Stimulated activated CD4-positive, alpha-beta T cell treated with anti-CD3 and anti-CD28 coated beads, Interleukin-15, amount 100 ng/mL, for 48 hours (primary cell): ENCODE results near the gene SPI1.

Experiments
- DNase-seq, 2 donors: peaks; one replicate each; pipeline ENCODE4 v3.0.0-alpha.2; 2020; ENCODE audit warnings: low read depth in 2 of 2

The SPI1 gene

DNA sequence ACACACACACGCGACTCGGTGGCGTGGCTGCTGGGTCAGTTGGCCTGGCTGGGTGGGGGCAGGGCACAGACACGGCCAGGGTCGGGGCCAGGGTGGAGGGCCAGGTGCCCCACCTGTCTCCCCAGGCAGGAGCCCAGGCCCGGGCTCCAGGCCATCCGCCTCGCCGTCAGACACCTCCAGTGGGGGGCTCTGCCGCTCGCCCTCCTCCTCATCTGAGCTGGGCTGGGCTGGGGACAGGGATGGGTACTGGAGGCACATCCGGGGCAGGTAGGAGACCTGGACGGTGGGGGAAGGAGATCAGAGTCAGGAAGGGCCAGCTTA lies 19.7 kb downstream of the SPI1 start:
- DNase-seq: no peak

DNA sequence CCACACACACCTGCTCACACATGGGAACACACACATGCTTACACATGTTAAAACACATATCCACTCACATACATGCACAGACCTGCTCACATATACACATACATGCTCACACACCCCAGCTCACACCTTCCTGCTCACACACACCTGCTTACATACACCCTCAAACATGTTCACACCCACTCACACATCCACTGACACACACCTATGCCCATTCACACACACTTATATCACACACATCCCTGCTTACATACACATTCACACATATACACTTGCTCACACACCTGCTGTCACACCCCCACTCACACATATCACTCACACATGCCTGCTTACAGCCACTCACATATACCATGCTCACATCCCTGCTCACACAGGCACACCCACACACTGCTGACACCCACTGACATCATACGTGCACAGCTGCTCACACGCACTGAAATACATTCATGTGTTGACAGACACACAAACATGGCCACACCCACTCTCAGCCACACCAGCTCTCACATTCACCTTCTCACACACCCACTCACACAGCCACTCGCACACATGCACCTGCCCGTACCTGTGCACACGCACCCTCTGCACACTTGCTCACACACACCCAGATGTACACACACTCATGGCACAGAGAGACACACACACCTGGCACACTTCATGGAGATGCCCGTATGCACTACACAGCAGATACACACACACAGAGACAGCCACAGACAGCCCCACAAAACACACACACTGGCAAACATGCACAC lies 20.2 kb downstream of the SPI1 start:
- no peak for DNase-seq

DNA sequence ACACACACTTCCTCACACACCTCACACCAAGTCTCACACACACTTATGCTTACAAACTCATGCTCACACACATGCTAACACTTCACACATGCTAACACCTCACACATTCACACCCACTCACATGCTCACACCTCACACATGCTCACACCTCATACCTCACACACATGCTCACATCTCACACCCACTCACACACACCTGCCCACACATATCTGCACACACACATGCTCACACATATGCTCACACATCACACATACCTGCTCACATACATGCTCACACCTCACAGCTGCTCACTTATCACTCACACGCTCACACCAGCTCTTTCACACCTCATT lies 21.4 kb downstream of the SPI1 start:
- DNase-seq: no peak

DNA sequence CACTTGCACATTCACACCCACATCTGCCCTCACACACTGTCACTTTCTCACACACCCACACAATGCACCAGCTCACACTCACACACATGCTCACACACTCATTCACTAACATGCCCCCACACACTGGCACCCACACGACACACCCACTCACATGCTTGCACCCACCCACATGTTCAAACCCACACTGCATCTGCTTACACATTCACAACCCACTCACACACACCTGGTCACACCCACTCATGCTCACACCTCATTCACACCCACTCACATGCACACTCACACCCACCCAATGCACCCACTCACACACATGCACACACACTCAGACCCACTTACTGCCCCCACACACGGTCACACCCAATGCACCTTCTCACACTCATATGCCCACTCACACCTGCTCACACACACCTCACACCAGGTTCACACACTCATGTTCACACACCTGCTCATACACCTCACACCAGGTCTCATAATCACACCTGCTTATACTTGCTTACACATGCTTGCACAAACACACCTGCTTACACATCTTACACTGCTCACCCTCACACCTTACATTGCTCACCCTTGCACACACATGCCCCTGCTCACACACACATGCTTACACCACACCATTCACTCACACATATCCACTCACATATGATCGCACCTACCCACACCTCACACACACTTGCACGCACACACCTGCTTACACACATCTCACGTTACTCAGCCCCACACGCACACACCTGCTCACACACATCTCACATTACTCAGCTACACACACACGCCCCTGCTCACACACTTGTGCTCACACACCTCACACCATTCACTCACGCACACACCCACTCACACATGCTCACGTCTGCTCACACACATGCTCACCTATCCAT lies 22.0 kb downstream of the SPI1 start:
- no peak for DNase-seq

DNA sequence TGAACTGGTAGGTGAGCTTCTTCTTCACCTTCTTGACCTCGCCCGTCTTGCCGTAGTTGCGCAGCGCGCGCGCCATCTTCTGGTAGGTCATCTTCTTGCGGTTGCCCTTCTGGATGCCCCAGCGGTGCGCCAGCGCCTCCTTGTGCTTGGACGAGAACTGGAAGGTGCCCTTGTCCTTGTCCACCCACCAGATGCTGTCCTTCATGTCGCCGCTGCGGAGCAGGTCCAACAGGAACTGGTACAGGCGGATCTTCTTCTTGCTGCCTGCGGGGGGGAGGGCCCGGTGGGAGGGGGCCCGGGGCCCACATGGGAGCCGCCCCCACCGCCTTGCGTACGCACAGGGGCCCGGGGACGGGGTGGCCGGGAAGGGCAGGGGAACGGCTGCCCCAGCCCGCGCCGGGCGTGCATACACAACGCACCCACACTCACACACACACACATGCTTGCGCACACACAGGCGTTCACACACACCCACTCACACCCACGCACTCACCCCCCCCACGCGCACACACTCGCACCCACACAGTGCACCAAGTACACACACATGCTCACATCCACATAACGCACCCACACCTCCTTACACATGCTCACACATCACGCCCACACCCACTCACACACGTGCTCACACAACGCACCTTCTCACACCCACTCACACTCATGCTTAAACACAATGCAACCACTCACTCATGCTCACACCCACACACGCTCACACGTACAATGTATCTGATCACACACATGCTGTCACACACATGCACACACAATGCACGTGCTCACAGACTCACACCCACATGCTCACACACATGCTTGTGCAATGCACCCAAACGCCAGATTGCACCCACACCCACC lies 22.8 kb downstream of the SPI1 start:
- DNase-seq: peak; percentile 28 to 38

DNA sequence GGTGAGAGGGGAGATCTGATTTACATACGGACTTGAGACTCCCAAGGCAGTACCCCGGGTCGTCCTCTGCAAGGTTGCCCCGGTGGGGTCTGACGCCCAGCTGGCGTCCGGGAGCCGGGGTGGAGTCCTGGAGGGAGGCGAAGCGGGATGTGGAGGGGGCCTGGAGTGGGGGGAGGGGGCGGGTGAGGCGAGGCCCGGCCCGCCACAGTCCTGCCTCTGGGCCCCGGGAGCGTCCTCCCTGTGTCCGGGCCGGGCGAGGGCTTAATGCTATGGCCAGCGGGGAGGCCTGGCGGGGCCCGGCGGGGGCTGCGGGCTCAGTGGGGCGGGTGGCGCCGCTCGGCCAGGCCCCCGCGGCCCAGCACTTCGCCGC lies 23.4 kb downstream of the SPI1 start:
- DNase-seq: no peak

DNA sequence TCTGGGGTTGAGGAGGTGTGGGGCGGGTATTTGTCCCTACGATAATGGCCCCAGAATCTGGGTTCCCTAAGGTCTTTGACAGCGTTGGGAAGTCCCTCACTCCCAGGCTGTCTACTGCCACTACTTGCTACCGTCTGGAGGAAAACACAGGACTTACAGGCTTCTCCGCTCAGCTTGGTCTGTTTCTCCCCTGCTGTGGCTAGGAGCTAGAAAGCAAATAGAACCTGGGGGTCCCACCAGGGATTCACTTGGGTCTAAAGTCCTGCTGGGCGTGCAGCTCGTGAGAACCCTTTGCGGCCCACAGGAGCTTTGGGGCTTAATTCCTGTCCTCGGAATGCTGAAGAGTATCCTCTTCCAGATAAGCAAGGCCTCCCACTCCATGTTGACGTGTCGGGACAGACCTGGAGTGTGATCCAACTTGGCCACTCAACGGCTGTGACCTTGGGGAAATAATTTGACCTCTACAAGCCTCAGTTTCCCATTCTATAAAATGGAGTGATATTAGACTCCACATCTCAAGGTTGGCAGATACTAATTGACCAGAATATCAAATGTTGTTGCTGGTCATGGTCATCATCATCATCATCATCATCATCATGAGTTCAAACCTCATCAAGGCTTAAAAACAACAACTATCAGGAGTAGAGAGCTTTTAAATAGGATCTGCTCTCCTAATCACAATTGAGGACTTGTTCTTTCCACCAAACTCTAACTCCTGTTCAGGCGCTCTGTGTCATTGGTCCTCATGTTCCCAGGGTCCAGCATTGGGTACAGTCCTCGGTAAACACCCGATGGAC lies 24.2 kb downstream of the SPI1 start:
- DNase-seq: no peak

DNA sequence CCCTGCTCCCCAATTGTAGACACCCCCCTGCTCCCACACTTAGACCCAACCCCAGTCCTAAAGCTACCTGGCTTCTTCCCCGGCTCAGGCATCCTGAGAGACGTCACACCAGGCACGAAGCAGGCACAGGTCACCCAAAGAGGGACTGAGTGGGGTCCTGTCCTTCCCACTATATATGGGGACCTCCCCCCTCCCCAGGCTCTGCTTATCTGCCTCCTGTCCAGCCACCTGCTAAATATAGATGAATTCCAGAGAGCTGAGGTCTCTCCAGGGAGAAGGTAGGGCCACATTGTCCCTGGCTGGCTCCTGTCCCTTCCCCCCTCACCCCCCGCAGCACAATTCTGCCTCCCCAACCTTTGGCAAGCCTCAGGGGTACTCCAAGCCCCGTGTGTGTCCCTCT lies 25.8 kb downstream of the SPI1 start, which contains the start of gene MYBPC3:
MYBPC3 (minus strand) TSS at position 147 of the 400 bp plus-strand sequence; CDS start at position 92, 55 bp downstream.
- DNase-seq: no peak

DNA sequence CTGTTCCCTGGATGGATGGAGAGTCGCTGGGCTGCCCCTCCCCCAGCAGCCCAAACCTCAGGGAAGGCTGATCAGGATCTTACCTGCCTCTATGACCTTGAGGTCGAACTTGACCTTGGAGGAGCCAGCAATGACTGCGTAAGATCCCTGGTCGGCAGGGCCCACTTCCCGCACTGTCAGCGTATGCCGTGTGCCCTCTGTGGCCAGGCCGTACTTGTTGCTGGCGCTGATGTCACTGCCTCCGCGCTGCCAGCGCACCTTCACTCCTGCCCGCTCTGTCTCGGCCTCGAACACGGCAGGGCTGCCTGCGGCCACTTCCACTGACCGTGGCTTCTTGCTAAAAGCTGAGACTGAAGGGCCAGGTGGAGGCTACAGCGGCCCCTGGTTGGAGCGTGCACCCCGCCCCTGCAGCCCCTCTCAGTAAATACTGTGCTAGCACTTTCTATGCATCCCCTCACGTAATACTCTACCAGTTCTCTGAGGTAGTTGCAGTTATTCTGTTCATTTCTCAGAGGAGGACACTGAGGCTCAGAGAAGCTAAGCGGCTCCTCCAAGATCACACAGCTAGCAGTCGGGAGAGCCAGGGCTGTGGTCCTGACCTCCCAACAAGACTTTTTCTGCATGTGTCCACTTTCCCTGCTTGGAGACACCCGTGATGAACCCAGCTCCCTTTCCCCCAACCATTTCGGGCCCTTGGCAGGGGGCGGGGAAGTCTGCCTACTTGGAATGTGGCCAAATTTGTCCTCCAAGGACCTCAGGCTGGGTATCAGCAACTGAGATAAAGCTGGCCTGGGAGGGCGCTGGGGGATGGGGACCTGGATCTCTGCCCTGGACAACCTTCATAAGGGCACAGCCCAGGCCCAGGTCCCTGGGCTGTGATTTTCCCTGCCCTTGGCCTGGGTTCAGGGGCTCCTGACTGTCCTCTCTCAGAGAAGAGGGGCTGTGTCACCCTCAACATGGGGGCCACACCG lies 26.9 kb downstream of the SPI1 start:
- DNase-seq: no peak

DNA sequence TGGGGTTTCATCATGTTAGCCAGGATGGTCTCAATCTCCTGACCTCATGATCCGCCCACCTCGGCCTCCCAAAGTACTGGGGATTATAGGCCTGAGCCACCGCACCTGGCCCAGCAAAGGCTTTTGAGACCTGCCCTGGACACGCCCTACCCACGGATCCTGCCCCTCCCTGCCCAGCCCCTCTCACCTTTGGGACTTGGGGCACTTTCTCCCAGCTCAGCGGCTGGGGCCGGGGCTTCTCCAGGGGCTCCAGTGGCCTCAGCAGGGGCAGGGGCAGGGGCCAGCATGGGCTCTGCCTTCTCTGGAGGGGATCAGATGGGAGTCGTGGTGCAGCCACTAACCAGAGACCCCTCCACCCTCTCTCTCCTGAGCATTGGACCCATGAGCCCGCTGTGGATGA lies 28.0 kb downstream of the SPI1 start:
- no peak for DNase-seq

DNA sequence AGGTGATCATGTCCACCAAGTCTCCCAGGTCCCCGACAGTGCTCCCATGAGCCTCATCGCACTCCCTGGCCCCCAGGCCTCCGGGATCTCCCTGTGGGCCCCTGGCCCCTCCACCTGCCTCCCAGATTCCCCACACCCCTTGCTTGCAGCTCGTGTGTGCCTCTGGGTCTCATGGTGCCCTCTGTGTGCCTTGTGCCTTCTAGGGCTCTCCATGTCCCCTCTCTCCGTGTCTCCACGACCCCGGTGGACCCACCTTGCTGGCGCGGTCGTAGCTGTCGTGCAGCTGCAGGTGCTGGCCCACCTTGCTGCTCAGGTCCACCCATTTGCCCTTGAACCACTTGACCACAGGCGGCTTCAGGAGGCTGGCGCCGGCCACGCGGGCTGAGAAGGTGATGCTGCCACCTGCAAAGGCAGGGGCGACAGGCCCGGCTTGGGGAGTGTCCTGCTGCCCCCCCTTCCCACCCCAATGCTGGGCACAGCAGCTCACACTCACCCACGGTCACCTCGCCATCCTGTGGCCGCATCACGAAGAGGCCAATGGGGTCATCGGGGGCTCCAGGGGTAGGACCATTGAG lies 28.7 kb downstream of the SPI1 start:
- no peak for DNase-seq

DNA sequence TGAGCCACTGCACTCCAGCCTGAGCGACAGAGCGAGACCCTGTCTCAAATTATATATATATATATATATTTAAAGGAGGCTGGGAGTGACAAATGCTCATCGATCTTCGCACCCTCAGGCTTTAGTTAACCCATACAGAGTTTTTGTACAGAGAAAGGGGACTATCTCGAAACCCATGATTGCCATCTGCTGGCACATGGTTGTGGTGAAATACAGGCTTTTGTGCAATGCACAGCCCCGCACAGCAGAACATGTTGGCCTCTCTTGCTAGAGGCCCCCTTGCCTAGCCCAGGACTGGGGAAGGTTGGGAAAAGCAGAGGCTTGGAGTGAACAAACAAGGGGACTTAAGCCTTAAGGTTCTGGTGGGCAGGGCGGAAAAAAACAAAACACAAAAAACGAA lies 29.5 kb downstream of the SPI1 start:
- DNase-seq: no peak

DNA sequence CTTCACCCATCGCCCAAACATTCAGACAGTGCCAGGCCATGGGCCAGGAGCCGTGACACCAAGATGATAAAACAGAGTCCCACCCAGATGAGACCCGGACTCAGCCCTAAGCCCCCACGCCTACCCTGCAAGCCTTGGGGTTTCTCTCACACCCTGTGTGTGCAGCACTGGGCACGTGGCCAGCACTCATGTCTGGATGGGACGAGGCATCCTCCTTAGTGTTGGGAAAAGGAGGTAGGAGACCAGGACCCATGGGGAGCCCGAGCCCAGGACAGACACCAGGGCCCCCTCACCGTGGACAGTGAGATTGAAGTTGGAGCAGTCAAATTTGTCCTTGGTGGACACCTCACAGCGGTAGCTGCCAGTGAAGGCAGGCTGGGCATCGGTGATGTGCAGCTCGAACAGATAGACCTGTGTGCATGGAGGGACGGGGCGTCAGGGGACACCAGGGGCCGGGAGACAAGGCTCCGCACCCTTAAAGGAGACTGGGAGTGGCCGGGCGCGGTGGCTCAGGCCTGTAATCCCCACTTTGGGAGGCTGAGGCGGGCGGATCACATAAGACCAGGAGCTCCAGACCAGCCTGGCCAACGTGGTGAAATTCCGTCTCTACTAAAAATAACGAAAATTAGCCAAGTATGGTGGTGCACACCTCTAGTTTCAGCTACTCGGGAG lies 30.1 kb downstream of the SPI1 start:
- DNase-seq: no peak

DNA sequence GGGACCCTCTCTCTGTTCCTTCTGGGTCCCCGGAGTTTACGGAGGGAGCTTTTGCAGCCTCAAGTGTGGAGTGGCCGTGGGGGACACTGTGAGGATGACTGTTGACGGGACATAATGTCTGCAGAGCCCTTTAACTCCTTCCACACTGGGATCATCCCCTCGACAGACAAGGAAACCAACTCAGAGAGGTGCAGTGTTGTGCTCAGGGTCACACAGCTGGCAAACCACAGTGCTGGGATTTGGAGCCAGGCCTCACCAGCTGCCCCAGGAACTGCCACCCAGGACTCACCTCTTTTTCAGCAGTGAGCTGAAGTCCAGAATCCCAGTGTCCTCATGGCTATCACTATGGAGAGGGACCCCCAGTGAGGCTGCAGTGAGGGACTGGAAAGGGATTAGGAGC lies 31.2 kb downstream of the SPI1 start:
- no peak for DNase-seq

DNA sequence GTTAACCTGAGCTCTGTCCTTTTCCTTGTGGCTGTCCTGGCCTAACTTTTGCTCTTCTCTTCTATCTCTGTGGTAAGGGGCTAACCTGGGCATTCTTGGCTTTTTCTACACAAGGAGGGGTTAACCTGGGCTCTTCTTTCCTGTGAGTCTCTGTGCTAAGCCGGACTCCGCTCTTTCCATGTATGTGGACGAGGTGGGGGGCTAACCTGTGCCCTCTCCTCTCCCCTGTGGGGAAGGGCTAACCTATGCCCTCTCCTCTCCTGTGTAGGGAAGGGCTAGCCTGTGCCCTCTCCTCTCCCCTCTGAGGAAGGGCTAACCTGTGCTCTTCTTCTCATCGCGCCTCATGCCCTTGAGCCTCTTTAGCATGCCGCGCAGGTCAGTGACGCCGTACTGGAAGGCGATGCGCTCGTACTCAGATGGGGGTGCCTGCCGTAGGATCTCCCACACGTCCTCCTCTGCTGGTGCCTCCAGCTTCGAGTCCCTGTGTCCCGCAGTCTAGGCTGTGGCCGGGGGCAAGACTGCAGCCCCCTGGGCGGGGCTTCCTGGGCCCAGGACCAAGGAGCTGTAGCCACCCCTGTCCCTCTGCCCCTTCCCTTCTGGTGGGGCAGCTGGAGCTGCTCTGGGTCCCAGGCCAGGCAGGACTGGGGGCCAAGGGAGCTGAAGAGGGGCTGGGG lies 32.3 kb downstream of the SPI1 start:
- DNase-seq: no peak

DNA sequence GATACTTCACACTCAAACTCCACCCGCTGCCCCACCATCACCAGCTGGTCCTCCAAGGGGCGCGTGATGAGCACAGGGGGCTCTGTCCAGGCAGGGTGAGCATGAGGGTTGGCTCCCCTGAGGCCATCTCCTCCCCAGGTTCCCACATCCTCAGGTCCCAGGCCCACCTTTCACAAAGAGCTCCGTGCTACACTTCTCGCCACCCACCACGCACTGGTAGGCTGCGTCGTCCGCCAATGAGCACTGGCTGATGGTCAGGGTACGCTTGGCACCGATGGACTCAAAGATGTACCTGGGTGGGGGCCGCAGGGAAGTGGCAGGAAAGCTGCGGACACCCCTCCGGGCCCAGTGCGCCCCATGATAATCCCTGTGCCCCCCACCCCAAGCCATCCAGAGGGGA lies 35.5 kb downstream of the SPI1 start:
- DNase-seq: no peak

DNA sequence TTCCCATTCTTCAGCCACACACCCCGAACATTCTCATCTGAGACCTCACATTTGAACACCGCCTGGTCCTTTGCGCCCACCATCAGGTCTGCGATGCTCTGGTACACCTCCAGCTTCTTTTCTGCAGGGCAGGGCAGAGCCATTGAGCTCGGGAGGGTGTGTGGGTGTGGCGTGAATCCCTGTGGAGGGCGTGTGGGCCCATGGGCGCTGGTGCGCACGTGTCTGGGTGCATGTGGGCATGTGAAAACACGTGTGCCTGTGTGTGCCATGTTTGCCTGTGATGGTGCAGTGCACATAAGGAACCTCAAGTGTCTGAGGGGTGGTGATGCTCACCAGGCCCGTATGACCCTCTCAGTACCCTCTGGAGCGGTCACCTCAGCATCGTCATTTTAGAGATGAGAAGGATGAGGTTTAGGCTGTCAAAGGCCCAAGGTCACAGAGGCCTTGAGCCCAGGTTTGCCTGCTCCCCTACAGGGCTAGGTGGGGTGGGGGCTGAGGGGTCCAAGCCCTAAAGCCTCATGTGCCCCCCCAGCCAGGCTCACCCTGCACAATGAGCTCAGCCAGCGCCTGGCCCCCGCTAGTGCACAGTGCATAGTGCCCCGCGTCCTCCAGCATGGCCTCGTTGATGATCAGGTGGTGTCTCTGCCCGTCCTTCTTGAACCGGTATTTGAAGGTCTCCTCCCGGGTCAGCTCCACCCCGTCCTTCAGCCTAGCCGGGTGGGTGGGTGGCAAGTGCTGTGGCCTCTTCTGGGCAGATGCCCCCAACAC lies 36.1 kb downstream of the SPI1 start:
- no peak for DNase-seq
